Measurements from ENCODE around the gene MRPL24. TPM values are rescaled to one million over a fixed set of nuclear protein-coding genes. Genes with fewer than 3 reads are reported as not detected.

MRPL24 gene
- total RNA-seq, 1 donor from 2014 or later, result 46.5 TPM

- Mint-ChIP-seq H3K9me3 (ENCODE audit: unreplicated experiment) (no peaks in the 10 kb centered on the region), H3K27ac (ENCODE audit: unreplicated experiment) (peak overlapping the region; percentile 78), H3K36me3 (ENCODE audit: low read depth, unreplicated experiment) (peaks cover 14% of the 10 kb centered on the region), H3K4me1 (ENCODE audit: low read depth, unreplicated experiment) (peaks cover 39% of the 10 kb centered on the region), H3K4me3 (ENCODE audit: unreplicated experiment) (peak overlapping the region; percentile 88), H3K27me3 (ENCODE audit: low read depth, unreplicated experiment) (no peaks in the 10 kb centered on the region)
- FAIRE-seq (no peak), DNase-seq (ENCODE audit: low read depth) (no peak)
- peak overlapping the region; percentile 90 for H3K4me2 ChIP-seq (ENCODE audit: low read length)
- H2AFZ ChIP-seq (ENCODE audit: low read depth, low read length), result no peak overlapping the region
- peaks cover 52% of the 10 kb centered on the region for H3K4me1 ChIP-seq (ENCODE audit: insufficient read depth, low read length)
- H3K79me2 ChIP-seq (ENCODE audit: insufficient read depth, low read length), result no peaks in the 10 kb centered on the region
- no peak overlapping the region for H3K27ac ChIP-seq (ENCODE audit: low read depth, low read length)
- H3K27me3 ChIP-seq (ENCODE audit: insufficient read depth, low read length), result peaks cover 3% of the 10 kb centered on the region
- no peak for TF ChIP-seq CTCF (IDR thresholded peaks at IDR 0.05; ENCODE audit: insufficient read depth, low read depth, low read length)
- TF ChIP-seq EZH2 (IDR thresholded peaks at IDR 0.05; ENCODE audit: insufficient read depth, low read length), result no peak
- no peaks in the 10 kb centered on the region for H3K36me3 ChIP-seq (ENCODE audit: insufficient read depth, low read length)
- peak overlapping the region; percentile 66 for H3K9ac ChIP-seq (ENCODE audit: low read length)
- peaks cover 2% of the 10 kb centered on the region for H3K9me3 ChIP-seq (ENCODE audit: insufficient read depth, low read depth, low read length)
- no peak overlapping the region for H3K4me3 ChIP-seq (ENCODE audit: insufficient read depth, low read depth, low read length)
- H4K20me1 ChIP-seq (ENCODE audit: insufficient read depth, low read length), result no peaks in the 10 kb centered on the region
These were observed 36.6 kb downstream of the MRPL24 start for GRCh38 chr1:156704166-156704711.

GRCh38 chr1:156703741-156704140 is 37.1 kb downstream of the MRPL24 start:
- H3K27ac ChIP-seq (ENCODE audit: low read depth, low read length), result no peak overlapping the region
- no peak overlapping the region for H3K4me3 ChIP-seq (ENCODE audit: insufficient read depth, low read depth, low read length)
- TF ChIP-seq EZH2 (IDR thresholded peaks at IDR 0.05; ENCODE audit: insufficient read depth, low read length) (no peak), CTCF (IDR thresholded peaks at IDR 0.05; ENCODE audit: insufficient read depth, low read depth, low read length) (no peak)
- peaks cover 18% of the 10 kb centered on the region for H3K36me3 Mint-ChIP-seq (ENCODE audit: low read depth, unreplicated experiment)
- H3K9me3 Mint-ChIP-seq (ENCODE audit: unreplicated experiment), result peaks cover 2% of the 10 kb centered on the region
- H4K20me1 ChIP-seq (ENCODE audit: insufficient read depth, low read length), result no peaks in the 10 kb centered on the region
- H3K4me2 ChIP-seq (ENCODE audit: low read length), result peak overlapping the region; percentile 90
- H3K27ac Mint-ChIP-seq (ENCODE audit: unreplicated experiment), result no peak overlapping the region
- peak overlapping the region; percentile 88 for H3K4me3 Mint-ChIP-seq (ENCODE audit: unreplicated experiment)
- no peaks in the 10 kb centered on the region for H3K27me3 Mint-ChIP-seq (ENCODE audit: low read depth, unreplicated experiment)
- H3K4me1 Mint-ChIP-seq (ENCODE audit: low read depth, unreplicated experiment), result peaks cover 38% of the 10 kb centered on the region
- peaks cover 3% of the 10 kb centered on the region for H3K27me3 ChIP-seq (ENCODE audit: insufficient read depth, low read length)
- H3K4me1 ChIP-seq (ENCODE audit: insufficient read depth, low read length), result peaks cover 51% of the 10 kb centered on the region
- DNase-seq (ENCODE audit: low read depth) (no peak), FAIRE-seq (no peak)
- H3K79me2 ChIP-seq (ENCODE audit: insufficient read depth, low read length), result no peaks in the 10 kb centered on the region
- no peaks in the 10 kb centered on the region for H3K36me3 ChIP-seq (ENCODE audit: insufficient read depth, low read length)
- peaks cover 2% of the 10 kb centered on the region for H3K9me3 ChIP-seq (ENCODE audit: insufficient read depth, low read depth, low read length)
- H3K9ac ChIP-seq (ENCODE audit: low read length), result peak overlapping the region; percentile 66
- H2AFZ ChIP-seq (ENCODE audit: low read depth, low read length), result no peak overlapping the region

- TF ChIP-seq CTCF (IDR thresholded peaks at IDR 0.05; ENCODE audit: insufficient read depth, low read depth, low read length), result no peak
- no peak for TF ChIP-seq EZH2 (IDR thresholded peaks at IDR 0.05; ENCODE audit: insufficient read depth, low read length)
- Mint-ChIP-seq H3K36me3 (ENCODE audit: low read depth, unreplicated experiment) (peaks cover 21% of the 10 kb centered on the region), H3K9me3 (ENCODE audit: unreplicated experiment) (peaks cover 3% of the 10 kb centered on the region), H3K4me1 (ENCODE audit: low read depth, unreplicated experiment) (peaks cover 35% of the 10 kb centered on the region), H3K27me3 (ENCODE audit: low read depth, unreplicated experiment) (no peaks in the 10 kb centered on the region), H3K27ac (ENCODE audit: unreplicated experiment) (peak overlapping the region; percentile 5), H3K4me3 (ENCODE audit: unreplicated experiment) (peak overlapping the region; percentile 88)
- peaks cover 47% of the 10 kb centered on the region for H3K4me1 ChIP-seq (ENCODE audit: insufficient read depth, low read length)
- H3K79me2 ChIP-seq (ENCODE audit: insufficient read depth, low read length), result no peaks in the 10 kb centered on the region
- H2AFZ ChIP-seq (ENCODE audit: low read depth, low read length), result no peak overlapping the region
- no peaks in the 10 kb centered on the region for H3K36me3 ChIP-seq (ENCODE audit: insufficient read depth, low read length)
- peaks cover 3% of the 10 kb centered on the region for H3K27me3 ChIP-seq (ENCODE audit: insufficient read depth, low read length)
- H3K27ac ChIP-seq (ENCODE audit: low read depth, low read length), result no peak overlapping the region
- no peak overlapping the region for H3K9ac ChIP-seq (ENCODE audit: low read length)
- no peaks in the 10 kb centered on the region for H4K20me1 ChIP-seq (ENCODE audit: insufficient read depth, low read length)
- peak overlapping the region; percentile 90 for H3K4me2 ChIP-seq (ENCODE audit: low read length)
- no peak for DNase-seq (ENCODE audit: low read depth)
- H3K4me3 ChIP-seq (ENCODE audit: insufficient read depth, low read depth, low read length), result no peak overlapping the region
- FAIRE-seq, result no peak
- H3K9me3 ChIP-seq (ENCODE audit: insufficient read depth, low read depth, low read length), result peaks cover 2% of the 10 kb centered on the region
These were observed 37.6 kb downstream of the MRPL24 start for GRCh38 chr1:156703336-156703735.
